GM19455 (cell line): ENCODE results near the gene TMEM270.
"Not testable (repeated sequence)": the region's sequence is repeated elsewhere in the genome, so short reads cannot be mapped to it uniquely, and the experiment has no call there.

Experiments
- ATAC-seq: cut with Tn5 transposase; IDR thresholded peaks from one replicate; pipeline ENCODE4 v1.9.1; 2021; ENCODE audit not compliant: unreplicated experiment

TMEM270 gene

DNA sequence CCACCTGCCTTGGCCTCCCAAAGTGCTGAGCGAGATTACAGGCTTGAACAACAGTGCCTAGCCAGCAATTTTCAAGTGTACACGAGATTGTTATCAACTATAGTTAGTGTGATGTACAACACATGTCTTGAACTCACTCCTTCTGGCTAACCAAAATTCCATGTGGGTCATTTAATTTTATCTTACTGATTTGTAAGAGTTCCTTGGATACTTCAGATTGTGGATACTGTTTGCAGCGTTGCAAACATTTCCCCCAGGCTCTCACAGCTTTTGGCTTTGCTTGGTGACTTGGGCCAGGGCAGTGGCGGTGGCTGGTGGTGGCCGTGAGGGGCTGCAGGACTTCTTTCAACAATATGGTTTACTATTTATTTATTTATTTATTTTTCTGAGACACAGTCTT, 8.5 kb upstream of the TMEM270 start:
- no peak for ATAC-seq

- ATAC-seq, result no peak
These were observed 4.0 kb upstream of the TMEM270 start for GRCh38 chr7:73856941-73857340.

DNA sequence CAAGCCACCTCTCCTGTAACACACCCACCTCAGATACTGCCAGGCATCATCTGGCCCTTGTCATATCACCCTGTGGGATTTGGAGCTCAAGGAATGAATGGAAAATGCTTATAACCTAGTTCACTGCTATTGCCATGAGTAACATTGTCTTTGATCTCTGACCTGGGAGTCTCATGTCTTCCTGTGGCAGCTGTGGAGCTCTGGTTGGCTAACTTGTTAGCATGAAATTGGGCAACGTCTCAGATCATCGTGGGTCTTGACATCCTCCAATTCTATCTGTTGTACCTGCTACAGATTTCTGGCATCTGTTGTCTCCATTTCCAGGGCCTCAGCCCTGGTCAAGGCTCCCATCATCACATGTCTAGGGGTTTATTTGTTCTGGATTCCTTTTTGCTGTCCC, 2.2 kb upstream of the TMEM270 start:
- ATAC-seq, result no peak

GRCh38 chr7:73861305-73861704, 346 bp downstream of the TMEM270 start:
- no peak for ATAC-seq

GRCh38 chr7:73864981-73865711, 4.2 kb downstream of the TMEM270 start:
- no peak for ATAC-seq

- ATAC-seq, result no peak
These were observed 4.9 kb downstream of the TMEM270 start for GRCh38 chr7:73865738-73866445.

- ATAC-seq, result no peak
These were observed 5.4 kb downstream of the TMEM270 start for GRCh38 chr7:73866446-73866767.

DNA sequence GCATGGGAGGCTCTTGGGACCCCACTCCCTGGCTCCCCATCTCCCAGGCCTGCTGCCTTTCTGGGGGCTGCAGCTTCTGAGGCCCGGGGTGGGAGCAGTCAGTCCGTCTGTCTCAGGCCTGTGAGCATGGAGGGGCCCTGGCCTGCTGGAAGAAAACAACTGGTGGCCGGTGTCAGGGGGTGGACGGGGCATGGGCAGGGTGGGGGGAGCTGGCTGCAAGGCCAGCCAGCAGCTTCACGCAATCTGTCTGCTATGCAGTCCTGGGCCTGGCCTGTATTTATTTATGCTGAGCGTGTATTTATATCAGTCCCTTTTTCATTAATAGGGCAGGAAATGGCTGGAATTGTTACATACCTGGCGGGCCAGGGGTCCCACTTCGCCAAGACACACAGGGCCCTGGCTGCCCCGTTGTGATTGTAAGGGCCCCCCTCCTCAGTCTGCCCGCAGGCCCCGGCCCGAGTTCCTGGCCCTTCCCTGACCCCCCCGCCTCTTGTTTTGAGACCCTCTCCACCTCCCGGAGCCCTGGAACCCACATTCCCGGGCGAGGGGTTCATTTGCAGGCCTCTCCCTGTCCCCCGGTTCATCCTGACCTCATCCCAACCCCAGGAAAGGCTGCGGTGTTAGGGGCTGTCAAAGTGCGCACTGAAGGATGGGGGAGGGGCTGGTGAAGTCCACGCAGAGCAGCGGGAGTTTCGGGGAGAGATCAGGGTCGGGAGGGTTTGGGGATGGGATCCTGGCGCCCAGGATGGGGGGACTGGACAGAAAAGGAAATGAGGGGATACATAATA, 8.2 kb downstream of the TMEM270 start:
- ATAC-seq, result no peak

- ATAC-seq, result no peak
These were observed 9.1 kb downstream of the TMEM270 start for GRCh38 chr7:73870041-73870492.

- no peak for ATAC-seq
These were observed 10.4 kb downstream of the TMEM270 start for GRCh38 chr7:73871163-73872011.

GRCh38 chr7:73872056-73872908, 11.3 kb downstream of the TMEM270 start:
- no peak for ATAC-seq

- no peak for ATAC-seq
These were observed 15.4 kb downstream of the TMEM270 start for GRCh38 chr7:73876361-73876760.

GRCh38 chr7:73876973-73877372, 16.0 kb downstream of the TMEM270 start:
- no peak for ATAC-seq

- no peak for ATAC-seq
These were observed 19.2 kb downstream of the TMEM270 start for GRCh38 chr7:73879977-73880681.

GRCh38 chr7:73880755-73881328, 19.9 kb downstream of the TMEM270 start:
- no peak for ATAC-seq

DNA sequence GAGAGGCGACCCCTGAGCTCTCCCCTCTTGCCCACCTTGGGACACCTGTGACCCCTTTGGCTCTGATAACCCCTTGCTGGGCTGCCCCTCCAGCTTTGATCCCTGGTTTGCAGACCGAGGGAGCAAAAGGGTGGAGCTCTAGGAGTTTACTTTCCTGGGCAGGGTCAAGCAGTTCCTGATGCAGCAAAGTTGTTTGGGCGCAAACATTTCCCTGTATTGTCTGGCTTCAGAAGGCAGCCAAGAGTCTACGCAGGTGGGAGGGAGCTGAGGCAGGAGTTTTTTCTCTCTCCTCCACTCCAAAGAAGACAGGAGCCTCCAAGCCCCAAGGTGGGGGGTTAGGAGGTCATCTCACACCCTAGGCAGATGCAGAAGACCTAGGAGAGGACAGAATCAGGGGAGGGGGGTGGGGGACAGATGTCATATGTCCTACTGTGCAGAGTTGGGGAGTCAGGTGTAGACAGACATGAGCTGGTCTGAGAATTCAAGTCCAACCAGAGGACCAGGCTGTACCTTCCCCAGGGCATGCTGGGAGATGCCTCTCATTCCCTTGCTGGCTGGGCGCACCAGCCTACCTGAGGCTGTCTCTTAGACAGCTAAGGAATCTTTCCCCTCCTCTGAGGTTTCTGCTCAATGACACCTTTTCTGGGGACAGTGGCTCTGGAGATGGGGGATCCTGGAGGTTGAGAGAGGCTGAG, 20.5 kb downstream of the TMEM270 start:
- ATAC-seq, result no peak

DNA sequence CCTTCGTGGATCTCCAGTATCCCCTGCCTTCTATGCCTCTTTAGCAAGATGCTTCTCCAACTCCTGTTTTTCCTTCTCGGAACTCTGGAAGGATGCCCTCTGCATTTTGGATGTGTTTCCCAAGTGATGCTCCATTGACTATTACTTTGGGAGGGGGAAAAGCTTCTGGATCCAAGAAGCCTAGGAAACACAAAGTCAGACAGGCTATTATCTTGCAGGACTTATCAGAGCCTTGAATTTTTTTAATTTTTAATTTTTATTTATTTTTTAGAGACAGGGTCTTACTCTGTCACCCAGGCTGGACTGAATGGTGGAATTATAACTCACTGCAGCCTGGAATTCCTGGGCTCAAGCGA, 21.1 kb downstream of the TMEM270 start:
- no peak for ATAC-seq

- ATAC-seq, result not testable (repeated sequence)
These were observed 24.0 kb downstream of the TMEM270 start for GRCh38 chr7:73884867-73885422.
